ENCODE measurements around the gene LHFPL4.

GRCh38 chr3:9534429-9534828, 19.2 kb downstream of the LHFPL4 start:
- TF ChIP-seq CTCF (IDR thresholded peaks at IDR 0.05; ENCODE audit: insufficient read depth, low read length) = no peak
- no peak for TF ChIP-seq POLR2AphosphoS5 (IDR thresholded peaks at IDR 0.05; ENCODE audit: low read depth)
- TF ChIP-seq SPI1 (IDR thresholded peaks at IDR 0.05; ENCODE audit: borderline replicate concordance, low read depth) = no peak

Measured in HL-60 (cell line).